HepG2 (cell line): ENCODE results near the gene RSBN1L. TPM values are rescaled to one million over a fixed set of nuclear protein-coding genes. Genes with fewer than 3 reads are reported as not detected.

Experiments used
- BCL6 ChIP-seq: IDR thresholded peaks from 2 replicates; pipeline ENCODE4 v1.6.1; 2016; ENCODE audit warnings: missing genetic modification reagents, missing compliant biosample characterization
- CAMTA2 ChIP-seq: sonication (generic); formaldehyde crosslinking; IDR thresholded peaks from 2 replicates; pipeline ENCODE4 v1.4.0; 2020; ENCODE audit warnings: mild to moderate bottlenecking, missing genetic modification reagents, borderline replicate concordance
- CEBPB ChIP-seq: IDR thresholded peaks from 2 replicates; pipeline ENCODE4 v1.6.1; 2011; ENCODE audit warnings: low read depth, low read length, improper control_type of control experiment, borderline replicate concordance
- DNMT3B ChIP-seq: conservative IDR thresholded peaks from 2 replicates; pipeline ENCODE4 v1.6.1; 2016; ENCODE audit warnings: missing biosample characterization, control low read depth
- KLF15 ChIP-seq: sonication (generic); formaldehyde crosslinking; IDR thresholded peaks from 2 replicates; pipeline ENCODE4 v1.8.1; 2023; ENCODE audit warnings: borderline replicate concordance, mild to moderate bottlenecking, inconsistent platforms, missing genetic modification reagents, mixed read lengths
- NONO ChIP-seq, 2 experiments: fragments of 450-650 bp in 1 of 2; sonication (generic) in 1 of 2; formaldehyde crosslinking in 1 of 2; IDR thresholded peaks in 1 of 2; conservative IDR thresholded peaks in 1 of 2; 2 replicates each; pipeline versions ENCODE4 v1.6.1 to v1.8.0; 2017 to 2022; ENCODE audit warnings: mild to moderate bottlenecking in 1 of 2, missing genetic modification reagents in 1 of 2, moderate library complexity in 1 of 2
- NR2F2 ChIP-seq: IDR thresholded peaks from 2 replicates; pipeline ENCODE4 v1.6.1; 2012; ENCODE audit warnings: low read depth, inconsistent platforms, borderline replicate concordance
- PHF8 ChIP-seq: sonication (generic); formaldehyde crosslinking; IDR thresholded peaks from 2 replicates; pipeline ENCODE4 v1.5.0; 2020; ENCODE audit warnings: missing genetic modification reagents
- RAD21 ChIP-seq: fragments of 450-650 bp; formaldehyde crosslinking; IDR thresholded peaks from 2 replicates; pipeline ENCODE4 v1.5.0; 2020; ENCODE audit warnings: mild to moderate bottlenecking
- RBFOX2 ChIP-seq: fragments of 200-400 bp; formaldehyde crosslinking; IDR thresholded peaks from 2 replicates; pipeline ENCODE4 v1.6.1; 2017; ENCODE audit warnings: low read depth, mild to moderate bottlenecking, low read length
- SKI ChIP-seq: fragments of 450-650 bp; IDR thresholded peaks from one replicate; pipeline ENCODE4 v1.6.1; 2018; ENCODE audit warnings: mild to moderate bottlenecking; ENCODE audit not compliant: partially characterized antibody
- SSRP1 ChIP-seq: IDR thresholded peaks from 2 replicates; pipeline ENCODE4 v1.6.1; 2016; ENCODE audit warnings: control low read depth
- TCF7 ChIP-seq: sonication (generic); IDR thresholded peaks from 2 replicates; pipeline ENCODE4 v1.6.1; 2016; ENCODE audit warnings: antibody characterized with exemption, low read depth
- ZMYM4 ChIP-seq: sonication (generic); formaldehyde crosslinking; IDR thresholded peaks from 2 replicates; pipeline ENCODE4 v1.8.1; 2023; ENCODE audit warnings: mild to moderate bottlenecking, missing genetic modification reagents
- ZNF282 ChIP-seq: fragments of 450-650 bp; IDR thresholded peaks from 2 replicates; pipeline ENCODE4 v1.6.1; 2018; ENCODE audit not compliant: partially characterized antibody
- ZNF614 ChIP-seq: IDR thresholded peaks from 2 replicates; pipeline ENCODE4 v1.6.1; 2018; ENCODE audit warnings: missing biosample characterization, missing genetic modification reagents, inconsistent platforms, borderline replicate concordance
- ZNF678 ChIP-seq: sonication (generic); formaldehyde crosslinking; IDR thresholded peaks from 2 replicates; pipeline ENCODE4 v1.4.0; 2020; ENCODE audit warnings: mild to moderate bottlenecking, missing genetic modification reagents
- ZNF746 ChIP-seq: sonication (generic); formaldehyde crosslinking; IDR thresholded peaks from 2 replicates; pipeline ENCODE4 v1.8.0; 2022; ENCODE audit warnings: mild to moderate bottlenecking, missing genetic modification reagents
- ZSCAN25 ChIP-seq: sonication (generic); formaldehyde crosslinking; IDR thresholded peaks from 2 replicates; pipeline ENCODE4 v1.8.0; 2022; ENCODE audit warnings: mild to moderate bottlenecking, missing genetic modification reagents
- polyA plus RNA-seq, 8 experiments: library from polyadenylated mRNA; depleted of rRNA in 3 of 8; stranded (reverse) in 7 of 8; unstranded in 1 of 8; fragments of >200 nt; fragmentation: Illumina TruSeq in 4 of 8; extraction: Trizol in 4 of 8; gene quantifications; 2 replicates each; pipeline versions ENCODE4 v1.2.1 to v1.2.3, GENCODE V29; 2011 to 2016; ENCODE audit warnings: low read depth in 4 of 8, missing spikeins in 1 of 8, mixed read lengths in 1 of 8; ENCODE audit not compliant: insufficient read depth in 1 of 8
- total RNA-seq, 5 experiments: library from RNA; depleted of rRNA; stranded (reverse); fragments of >200 nt; fragmentation: Illumina TruSeq; extraction: Trizol; gene quantifications; 2 replicates each; pipeline ENCODE4 v1.2.3, GENCODE V29; 2016; ENCODE audit warnings: low read depth in 1 of 5
- TF ChIP-seq, protein P1 (sequence below): IDR thresholded peaks from 2 replicates; pipeline ENCODE4 v1.6.1; 2016; ENCODE audit warnings: mild to moderate bottlenecking, missing biosample characterization, missing genetic modification reagents
- TF ChIP-seq, protein P2 (sequence below): sonication (generic); formaldehyde crosslinking; IDR thresholded peaks from 2 replicates; pipeline ENCODE4 v1.4.0; 2020; ENCODE audit warnings: missing genetic modification reagents, low read depth, mild to moderate bottlenecking, borderline replicate concordance
- TF ChIP-seq, protein P3 (sequence below): sonication (generic); formaldehyde crosslinking; IDR thresholded peaks from 2 replicates; pipeline ENCODE4 v1.5.0; 2020; ENCODE audit warnings: missing genetic modification reagents, mild to moderate bottlenecking, borderline replicate concordance
- TF ChIP-seq, protein P4 (sequence below): sonication (generic); formaldehyde crosslinking; IDR thresholded peaks from 2 replicates; pipeline ENCODE4 v1.5.0; 2020; ENCODE audit warnings: mild to moderate bottlenecking, missing genetic modification reagents

RSBN1L gene
- total and polyA plus RNA-seq, 2 of the 13 experiments (the other 11 are each of a cell fraction or from before 2014, with no cell fraction given), result 7.7 to 21.3 TPM

- TF ChIP-seq, protein P1, sequence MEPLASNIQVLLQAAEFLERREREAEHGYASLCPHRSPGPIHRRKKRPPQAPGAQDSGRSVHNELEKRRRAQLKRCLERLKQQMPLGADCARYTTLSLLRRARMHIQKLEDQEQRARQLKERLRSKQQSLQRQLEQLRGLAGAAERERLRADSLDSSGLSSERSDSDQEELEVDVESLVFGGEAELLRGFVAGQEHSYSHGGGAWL, result peak; percentile 53; the same call in 1 of the 2 replicates
- 0 out of 2 replicates have a peak, but pooled peaks have one; percentile 2 for TF ChIP-seq ZNF614
- TF ChIP-seq ZSCAN25, result no peak
- TF ChIP-seq, protein P2, sequence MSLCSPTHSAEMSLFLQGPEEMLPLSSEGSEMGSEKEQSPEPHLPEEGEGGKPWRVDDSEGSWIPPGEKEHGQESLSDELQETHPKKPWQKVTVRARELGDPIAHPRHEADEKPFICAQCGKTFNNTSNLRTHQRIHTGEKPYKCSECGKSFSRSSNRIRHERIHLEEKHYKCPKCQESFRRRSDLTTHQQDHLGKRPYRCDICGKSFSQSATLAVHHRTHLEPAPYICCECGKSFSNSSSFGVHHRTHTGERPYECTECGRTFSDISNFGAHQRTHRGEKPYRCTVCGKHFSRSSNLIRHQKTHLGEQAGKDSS (CRISPR knock-in tag), result peak; percentile 13; the same call in 1 of the 2 replicates
- TF ChIP-seq RBFOX2, result peak; percentile 35; the same call in 1 of the 2 replicates
- no peak for TF ChIP-seq ZNF678 (CRISPR knock-in tag)
- no peak for TF ChIP-seq ZNF282
- TF ChIP-seq ZMYM4, result no peak
- no peak for TF ChIP-seq SKI
- TF ChIP-seq CEBPB, result no peak
- TF ChIP-seq NR2F2, result no peak
- TF ChIP-seq ZNF746, result no peak
- no peak for TF ChIP-seq CAMTA2 (CRISPR knock-in tag)
- no peak for TF ChIP-seq SSRP1
- no peak for TF ChIP-seq RAD21 (CRISPR knock-in tag)
- peak; percentile 78 for TF ChIP-seq PHF8 (CRISPR knock-in tag)
- TF ChIP-seq, protein P3, sequence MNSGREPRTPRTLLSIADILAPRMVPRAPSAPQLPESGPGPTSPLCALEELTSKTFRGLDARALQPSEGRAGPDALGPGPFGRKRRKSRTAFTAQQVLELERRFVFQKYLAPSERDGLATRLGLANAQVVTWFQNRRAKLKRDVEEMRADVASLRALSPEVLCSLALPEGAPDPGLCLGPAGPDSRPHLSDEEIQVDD, result no peak
- no peak for TF ChIP-seq KLF15 (CRISPR knock-in tag)
- TF ChIP-seq NONO (IDR thresholded peaks at IDR 0.05), result no peak
- TF ChIP-seq NONO (CRISPR knock-in tag; conservative IDR thresholded peaks at IDR 0.05), result no peak
- no peak for TF ChIP-seq TCF7
- 0 out of 2 replicates have a peak, but pooled peaks have one; percentile 12 for TF ChIP-seq BCL6 (CRISPR knock-in tag)
- TF ChIP-seq, protein P4, sequence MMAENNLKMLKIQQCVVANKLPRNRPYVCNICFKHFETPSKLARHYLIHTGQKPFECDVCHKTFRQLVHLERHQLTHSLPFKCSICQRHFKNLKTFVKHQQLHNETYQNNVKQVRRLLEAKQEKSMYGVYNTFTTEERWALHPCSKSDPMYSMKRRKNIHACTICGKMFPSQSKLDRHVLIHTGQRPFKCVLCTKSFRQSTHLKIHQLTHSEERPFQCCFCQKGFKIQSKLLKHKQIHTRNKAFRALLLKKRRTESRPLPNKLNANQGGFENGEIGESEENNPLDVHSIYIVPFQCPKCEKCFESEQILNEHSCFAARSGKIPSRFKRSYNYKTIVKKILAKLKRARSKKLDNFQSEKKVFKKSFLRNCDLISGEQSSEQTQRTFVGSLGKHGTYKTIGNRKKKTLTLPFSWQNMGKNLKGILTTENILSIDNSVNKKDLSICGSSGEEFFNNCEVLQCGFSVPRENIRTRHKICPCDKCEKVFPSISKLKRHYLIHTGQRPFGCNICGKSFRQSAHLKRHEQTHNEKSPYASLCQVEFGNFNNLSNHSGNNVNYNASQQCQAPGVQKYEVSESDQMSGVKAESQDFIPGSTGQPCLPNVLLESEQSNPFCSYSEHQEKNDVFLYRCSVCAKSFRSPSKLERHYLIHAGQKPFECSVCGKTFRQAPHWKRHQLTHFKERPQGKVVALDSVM (CRISPR knock-in tag), result peak; percentile 47; the same call in 1 of the 2 replicates
- no peak for TF ChIP-seq DNMT3B (CRISPR knock-in tag)
Measured at GRCh38 chr7:77799078-77799964, 103.1 kb downstream of the RSBN1L start (continued).
